ENCODE results near the gene MRPS10.

DNA sequence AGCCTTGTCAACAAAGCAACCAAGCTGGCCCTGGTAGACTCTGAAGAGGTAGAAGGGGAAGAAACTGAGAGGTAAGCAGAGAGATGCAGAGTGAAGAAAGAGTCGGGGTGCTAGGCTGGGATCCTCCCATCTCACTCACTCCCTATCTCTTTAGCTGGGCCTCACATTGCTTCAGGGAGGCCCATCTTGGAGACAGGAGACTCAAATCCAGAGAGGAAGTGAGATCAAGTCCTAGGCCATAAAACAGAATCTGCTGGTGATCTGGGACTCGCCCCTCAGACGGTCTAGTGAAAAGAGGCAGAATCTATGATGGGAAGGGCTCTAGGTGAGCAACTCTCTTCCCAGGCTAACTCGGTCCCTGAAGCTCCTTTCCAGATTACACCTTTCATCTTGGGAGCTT is 22.2 kb downstream of the MRPS10 start:
- TF ChIP-seq EZH2 (IDR thresholded peaks at IDR 0.05; ENCODE audit: insufficient read depth, poor library complexity, severe bottlenecking) (no peak), EZH2phosphoT487 (IDR thresholded peaks at IDR 0.05; ENCODE audit: insufficient read depth, low read depth) (no peak)
